Astrocyte of the spinal cord (primary cell): ENCODE measurements around the gene TLR3.
A peak's percentile ranks its signal among the peaks of the same experiment; 100 is the strongest.

ENCODE experiments used
- DNase-seq: peaks from one replicate; pipeline ENCODE4 v3.0.0; 2011; ENCODE audit warnings: low read depth, low spot score
- H3K4me3 ChIP-seq: 2 replicates; pipeline ENCODE4 v1.5.1; 2011; ENCODE audit warnings: low read depth, mild to moderate bottlenecking, low read length, moderate library complexity
- in situ Hi-C: cut with HindIII; loops from 2 replicates; pipeline ENCODE4 v1.10.0; 2017; ENCODE audit warnings: low sequenced_read_pairs
- TF ChIP-seq, protein P1 (sequence below): IDR thresholded peaks from 2 replicates; pipeline ENCODE4 v1.5.1; 2012; ENCODE audit warnings: low read depth, mild to moderate bottlenecking, low read length, inconsistent platforms

Gene TLR3

DNA sequence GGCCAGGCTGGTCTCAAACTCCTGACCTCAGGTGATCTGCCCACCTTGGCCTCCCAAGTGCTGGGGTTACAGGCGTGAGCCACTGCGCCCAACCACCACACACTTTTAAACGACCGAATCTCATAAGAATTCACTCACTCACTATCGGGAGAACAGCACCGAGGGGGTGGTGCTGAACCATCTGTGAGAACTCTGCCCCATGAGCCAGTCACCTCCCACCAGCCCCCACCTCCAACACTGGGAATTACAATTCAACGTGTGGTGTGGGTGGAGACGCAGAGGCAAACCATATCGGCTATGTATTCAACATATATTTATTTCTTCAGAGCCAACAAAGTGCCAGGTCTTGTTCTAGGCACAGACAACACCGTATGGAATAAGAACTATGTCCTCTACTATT, 3.6 kb downstream of the TLR3 start:
- no peak for DNase-seq
- in situ Hi-C loops, result no loop called here
- TF ChIP-seq, protein P1, sequence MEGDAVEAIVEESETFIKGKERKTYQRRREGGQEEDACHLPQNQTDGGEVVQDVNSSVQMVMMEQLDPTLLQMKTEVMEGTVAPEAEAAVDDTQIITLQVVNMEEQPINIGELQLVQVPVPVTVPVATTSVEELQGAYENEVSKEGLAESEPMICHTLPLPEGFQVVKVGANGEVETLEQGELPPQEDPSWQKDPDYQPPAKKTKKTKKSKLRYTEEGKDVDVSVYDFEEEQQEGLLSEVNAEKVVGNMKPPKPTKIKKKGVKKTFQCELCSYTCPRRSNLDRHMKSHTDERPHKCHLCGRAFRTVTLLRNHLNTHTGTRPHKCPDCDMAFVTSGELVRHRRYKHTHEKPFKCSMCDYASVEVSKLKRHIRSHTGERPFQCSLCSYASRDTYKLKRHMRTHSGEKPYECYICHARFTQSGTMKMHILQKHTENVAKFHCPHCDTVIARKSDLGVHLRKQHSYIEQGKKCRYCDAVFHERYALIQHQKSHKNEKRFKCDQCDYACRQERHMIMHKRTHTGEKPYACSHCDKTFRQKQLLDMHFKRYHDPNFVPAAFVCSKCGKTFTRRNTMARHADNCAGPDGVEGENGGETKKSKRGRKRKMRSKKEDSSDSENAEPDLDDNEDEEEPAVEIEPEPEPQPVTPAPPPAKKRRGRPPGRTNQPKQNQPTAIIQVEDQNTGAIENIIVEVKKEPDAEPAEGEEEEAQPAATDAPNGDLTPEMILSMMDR, result no peak
- no peak overlapping the region for H3K4me3 ChIP-seq

DNA sequence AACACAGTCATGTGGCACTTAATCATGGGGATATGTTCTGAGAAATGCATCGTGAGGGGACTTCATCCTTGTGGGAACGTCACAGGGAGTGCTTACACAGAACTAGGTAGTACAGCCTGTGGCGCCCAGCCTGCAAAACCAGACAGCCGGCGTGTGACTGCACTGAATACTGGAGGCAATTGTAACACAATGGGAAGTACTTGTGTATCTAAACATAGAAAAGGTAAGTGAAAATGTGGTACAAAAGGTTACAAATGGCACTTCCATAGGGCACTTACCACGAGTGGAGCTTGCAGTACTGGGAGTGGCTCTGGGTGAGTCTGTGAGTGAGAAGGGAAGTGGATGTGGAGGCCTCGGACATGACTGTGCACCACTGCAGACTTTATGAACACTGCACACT, 5.2 kb downstream of the TLR3 start:
- H3K4me3 ChIP-seq, result no peak overlapping the region
- TF ChIP-seq, protein P1, result no peak
- DNase-seq, result no peak
- in situ Hi-C loops, result no loop called here

DNA sequence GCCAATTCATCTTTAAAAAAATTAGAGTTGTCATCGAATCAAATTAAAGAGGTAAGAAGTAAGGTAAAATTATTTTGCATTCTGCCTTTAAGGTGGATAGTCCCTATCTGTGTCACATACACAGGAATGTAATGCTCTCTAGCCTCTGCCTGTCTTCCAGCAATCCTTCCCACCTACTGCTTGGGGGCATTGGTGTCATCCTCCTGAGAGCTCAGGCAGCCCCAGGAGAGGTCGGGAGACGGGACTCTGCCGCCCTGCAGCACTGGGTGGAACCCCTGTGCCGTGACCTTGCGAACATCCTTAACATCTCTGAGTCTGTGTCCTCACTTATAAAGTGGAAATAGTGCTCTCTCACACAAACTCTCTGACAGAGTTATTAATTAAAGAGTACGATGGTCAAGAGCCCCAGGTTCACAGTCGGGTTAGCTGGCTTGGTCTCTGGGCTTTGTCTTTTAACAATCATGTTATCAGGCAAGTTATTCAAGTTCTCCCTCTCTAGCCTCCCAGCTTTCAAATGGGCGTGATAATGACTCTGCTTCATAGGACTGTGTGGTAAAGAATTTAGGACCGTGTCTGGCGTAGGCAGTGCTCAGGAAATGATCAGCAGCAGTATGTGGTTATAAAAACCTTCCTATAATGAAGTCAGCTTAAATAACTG, 10.2 kb downstream of the TLR3 start:
- in situ Hi-C loops, result no loop called here
- no peak for DNase-seq
- H3K4me3 ChIP-seq, result no peak overlapping the region
- TF ChIP-seq, protein P1, result no peak

DNA sequence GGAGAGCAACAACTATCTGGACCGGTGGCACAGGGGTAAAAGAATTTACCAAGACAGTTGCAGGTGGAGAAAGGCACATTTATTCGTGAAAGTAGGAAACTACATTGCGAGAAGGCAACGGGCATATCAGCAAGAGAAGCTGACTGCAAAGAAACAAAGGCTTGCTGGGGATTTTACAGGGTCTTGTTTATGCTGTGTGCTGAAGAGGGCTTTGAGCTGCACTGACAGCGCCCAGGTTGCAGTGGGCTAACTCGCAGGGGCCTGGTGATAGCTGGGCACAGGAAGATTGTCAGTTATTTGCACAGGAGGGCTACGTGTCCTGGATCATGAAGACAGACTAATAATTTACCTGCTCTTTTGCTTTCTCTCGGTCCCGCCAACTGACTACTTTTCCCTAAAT, 10.7 kb downstream of the TLR3 start:
- DNase-seq, result no peak
- in situ Hi-C loops, result no loop called here
- H3K4me3 ChIP-seq, result no peak overlapping the region
- TF ChIP-seq, protein P1, result no peak

DNA sequence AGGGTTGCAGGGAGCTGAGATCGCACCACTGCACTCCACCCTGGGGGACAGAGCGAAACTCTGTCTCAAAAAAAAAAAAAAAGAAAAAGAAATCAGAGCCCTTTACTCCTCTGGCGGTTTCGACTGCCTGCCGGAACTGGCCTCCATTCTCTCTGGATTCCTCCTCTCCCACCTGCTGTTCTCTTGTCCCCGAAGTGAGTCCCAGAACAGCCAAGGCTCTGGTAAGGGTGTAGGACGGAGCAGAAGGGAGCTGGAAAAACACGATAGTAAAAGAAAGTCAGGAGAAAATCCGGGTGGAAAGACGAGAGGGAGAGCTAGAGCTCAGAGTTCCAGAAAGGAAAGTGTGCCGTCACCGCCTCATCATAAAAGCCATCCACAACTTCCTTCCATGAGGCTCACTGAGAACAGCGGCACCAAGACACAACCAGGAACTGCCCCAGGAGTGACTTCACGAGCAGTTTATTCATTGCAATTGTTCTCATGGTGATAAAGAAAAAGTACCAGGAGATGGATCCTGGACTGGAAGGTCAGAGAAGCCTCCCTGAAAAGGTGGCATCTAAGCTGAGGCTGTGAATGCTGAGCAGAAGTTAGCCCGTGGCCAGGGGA, 12.3 kb downstream of the TLR3 start:
- DNase-seq, result no peak
- in situ Hi-C loops, result no loop called here
- TF ChIP-seq, protein P1, result no peak
- H3K4me3 ChIP-seq, result peak overlapping the region; percentile 4

DNA sequence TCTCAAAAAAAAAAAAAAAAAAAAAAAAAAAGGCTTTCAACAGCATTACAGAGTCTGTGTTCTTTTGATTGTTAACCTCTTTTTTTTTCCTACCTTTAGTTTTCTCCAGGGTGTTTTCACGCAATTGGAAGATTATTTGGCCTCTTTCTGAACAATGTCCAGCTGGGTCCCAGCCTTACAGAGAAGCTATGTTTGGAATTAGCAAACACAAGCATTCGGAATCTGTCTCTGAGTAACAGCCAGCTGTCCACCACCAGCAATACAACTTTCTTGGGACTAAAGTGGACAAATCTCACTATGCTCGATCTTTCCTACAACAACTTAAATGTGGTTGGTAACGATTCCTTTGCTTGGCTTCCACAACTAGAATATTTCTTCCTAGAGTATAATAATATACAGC, 13.3 kb downstream of the TLR3 start:
- in situ Hi-C loops, result no loop called here
- TF ChIP-seq, protein P1, result no peak
- no peak for DNase-seq
- no peak overlapping the region for H3K4me3 ChIP-seq

DNA sequence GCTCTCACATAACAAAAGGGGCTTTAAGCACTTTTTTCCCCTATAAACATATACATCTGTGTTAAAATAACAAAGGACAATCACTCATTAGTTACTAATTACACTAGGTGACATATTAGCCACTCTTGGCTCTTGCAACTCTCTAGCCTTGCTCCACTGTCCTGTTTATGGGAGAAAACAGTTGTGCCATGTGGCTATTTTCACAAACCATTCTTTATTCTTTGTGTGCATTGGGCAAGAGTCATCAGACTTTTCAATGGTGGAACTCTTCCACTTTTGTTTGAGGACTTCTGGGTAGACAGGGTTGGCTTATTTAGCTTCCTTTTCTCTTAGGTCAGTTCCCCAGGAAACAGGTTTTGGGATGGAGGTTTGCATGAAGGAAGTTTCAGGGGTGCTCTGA, 19.6 kb downstream of the TLR3 start:
- no peak overlapping the region for H3K4me3 ChIP-seq
- TF ChIP-seq, protein P1, result no peak
- DNase-seq, result no peak
- in situ Hi-C loops, result no loop called here
